GM18873 (cell line): Measurements from ENCODE around the gene RAB31.
"Not testable (repeated sequence)": the region's sequence is repeated elsewhere in the genome, so short reads cannot be mapped to it uniquely, and the experiment has no call there.

Experiments used
- ATAC-seq: cut with Tn5 transposase; IDR thresholded peaks from one replicate; pipeline ENCODE4 v1.9.1; 2021; ENCODE audit warnings: mild to moderate bottlenecking, moderate library complexity, moderate number of reproducible peaks; ENCODE audit not compliant: unreplicated experiment, low FRiP score

The RAB31 gene

DNA sequence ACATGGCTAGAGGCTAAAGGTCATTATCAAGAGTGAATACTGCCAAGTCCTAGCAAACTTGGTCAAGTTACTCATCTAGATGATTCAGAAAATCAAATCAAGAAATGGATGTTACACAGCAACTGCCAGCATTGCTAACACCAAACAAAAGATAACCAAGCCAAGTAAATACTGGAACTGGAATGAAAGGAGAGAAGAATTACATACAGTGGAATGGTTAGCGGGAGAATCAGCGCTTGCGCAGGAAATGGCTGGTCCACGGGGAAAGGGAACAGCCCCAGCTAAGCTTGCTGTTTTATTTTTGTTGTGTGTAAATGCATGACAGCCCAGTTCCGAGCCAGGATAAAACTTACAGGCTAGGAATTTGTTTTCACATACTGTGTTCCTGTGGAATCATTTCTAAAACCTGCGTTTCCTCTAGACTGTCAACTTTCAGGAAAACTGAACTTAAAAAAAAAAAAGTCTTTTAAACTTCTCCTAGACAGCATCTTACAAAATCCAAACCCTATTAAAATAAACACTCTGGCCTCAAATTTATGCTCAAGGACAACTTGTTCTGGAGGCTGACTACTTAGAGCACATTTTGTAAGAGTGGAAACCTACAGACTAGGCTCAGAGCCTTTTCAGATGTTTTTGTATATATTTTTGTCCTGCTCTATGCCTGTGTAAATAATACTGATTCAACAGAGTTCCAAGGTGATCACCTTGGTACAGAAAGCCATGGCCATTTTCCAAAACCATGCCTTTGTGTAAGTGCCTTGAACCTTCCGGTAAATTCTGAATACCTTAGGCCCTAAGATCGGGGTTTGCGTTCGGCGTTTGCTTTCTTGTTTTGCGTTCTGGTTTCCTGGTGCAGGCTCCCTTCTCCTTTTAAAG, 146.9 kb downstream of the RAB31 start:
- no peak for ATAC-seq

DNA sequence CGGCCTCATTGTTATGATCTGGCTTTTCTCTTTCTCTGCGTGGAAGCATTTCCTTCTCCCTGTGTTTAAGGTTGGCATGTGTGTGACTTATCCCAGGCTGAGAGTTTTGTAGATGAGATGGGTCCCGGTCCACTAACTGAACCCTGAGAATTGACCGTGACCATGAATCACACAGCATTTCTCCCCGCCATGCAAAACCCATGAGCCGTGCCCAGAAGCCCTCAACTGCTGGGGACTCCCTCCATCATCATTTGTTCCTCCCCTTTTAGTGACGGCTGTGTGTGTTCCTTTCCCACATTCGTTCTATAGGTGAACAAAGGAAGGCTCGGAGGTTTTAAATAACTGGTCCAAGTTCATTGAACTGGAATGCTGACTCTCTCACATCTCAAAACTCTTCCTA, 147.6 kb downstream of the RAB31 start:
- ATAC-seq: no peak

DNA sequence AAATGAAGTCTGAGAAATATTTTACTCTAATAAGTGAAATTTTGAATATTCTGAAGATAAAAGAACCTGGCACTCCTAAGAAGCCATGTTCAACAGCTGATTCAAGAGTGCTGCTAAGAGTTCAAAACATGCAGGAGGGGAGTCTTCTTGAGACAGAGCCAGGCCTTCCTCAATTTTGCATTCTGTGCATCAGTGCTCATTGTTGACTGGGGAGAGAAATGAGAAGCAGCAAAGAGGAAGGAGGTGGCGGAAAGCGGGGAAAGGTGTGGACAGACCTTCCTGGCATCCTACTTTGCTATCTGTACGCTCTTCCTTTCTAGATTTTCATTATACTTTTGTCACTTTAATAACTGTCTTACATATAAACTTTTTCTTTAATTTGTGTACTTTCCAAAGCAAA, 148.0 kb downstream of the RAB31 start:
- ATAC-seq: no peak

DNA sequence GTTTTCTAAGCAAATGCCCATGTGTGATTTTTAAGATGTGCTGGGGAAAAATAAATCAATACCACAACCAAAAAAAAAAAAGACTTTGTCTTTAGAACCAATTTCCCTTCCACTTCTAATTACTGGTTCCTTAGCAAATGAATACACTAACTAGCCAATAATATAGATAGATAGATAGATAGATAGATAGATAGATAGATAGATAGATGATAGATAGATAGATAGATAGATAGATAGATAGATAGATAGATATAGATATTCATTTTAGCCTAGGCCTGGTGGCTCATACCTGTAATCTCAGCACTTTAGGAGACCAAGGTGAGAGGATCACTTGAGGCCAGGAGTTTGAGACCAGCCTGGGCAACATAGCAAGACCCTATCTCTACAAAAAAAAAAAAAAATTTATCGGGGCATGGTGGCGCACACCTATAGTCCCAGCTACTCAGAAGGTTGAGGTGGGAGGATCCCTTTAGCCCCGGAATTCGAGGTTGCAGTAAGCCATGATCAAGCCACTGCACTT, 149.4 kb downstream of the RAB31 start:
- ATAC-seq: not testable (repeated sequence)

DNA sequence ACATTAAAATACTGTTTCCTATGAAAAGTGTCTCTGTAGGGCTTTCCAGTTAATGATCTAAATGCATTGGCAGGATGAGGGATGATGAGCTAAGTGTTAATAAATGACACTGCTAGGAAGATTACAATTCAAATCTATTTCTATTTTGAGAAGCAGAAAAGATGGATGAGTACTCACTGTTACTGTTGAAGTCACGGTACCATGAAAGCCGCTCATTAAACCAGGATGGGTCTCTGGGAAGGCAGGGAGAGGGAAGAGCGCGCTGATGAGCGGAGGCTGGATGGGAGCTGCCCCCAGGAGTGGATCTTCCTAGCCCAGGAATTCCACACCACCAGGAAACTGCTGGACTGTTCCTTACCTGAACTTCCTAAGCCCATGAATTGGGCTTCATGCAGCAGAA, 150.5 kb downstream of the RAB31 start:
- no peak for ATAC-seq

DNA sequence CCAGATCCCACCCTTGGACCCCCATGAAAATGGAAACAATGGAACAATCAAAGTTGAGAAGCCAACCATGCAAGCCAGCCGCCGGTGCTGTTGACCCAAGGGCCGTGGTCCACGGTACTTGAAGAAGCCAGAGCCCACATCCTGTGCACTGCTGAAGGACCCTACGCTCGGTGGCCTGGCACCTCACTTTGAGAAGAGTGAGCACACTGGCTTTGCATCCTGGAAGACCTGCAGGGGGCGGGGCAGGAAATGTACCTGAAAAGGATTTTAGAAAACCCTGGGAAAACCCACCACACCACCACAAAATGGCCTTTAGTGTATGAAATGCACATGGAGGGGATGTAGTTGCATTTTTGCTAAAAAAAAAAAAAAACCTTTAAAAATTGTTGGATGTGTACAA, 151.1 kb downstream of the RAB31 start:
- no peak for ATAC-seq

DNA sequence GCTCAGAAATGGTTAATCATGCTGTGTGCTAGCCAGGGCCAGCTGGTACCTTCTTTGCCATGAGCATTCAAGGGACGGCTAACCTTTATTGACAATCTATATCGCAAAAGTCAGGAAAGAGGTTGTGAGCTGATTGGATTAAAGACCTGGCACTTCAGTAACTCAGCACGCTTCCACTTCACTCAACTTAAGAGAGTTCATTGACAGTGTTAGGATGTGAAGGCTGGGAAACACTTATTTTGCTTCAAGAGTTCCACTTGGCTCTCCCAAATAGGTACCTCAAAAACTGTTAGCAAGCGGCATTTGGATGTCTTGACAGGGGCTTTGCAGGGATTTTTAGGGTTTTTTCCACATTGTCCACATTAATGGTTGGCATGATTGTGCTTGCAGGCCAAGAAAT, 152.6 kb downstream of the RAB31 start:
- ATAC-seq: no peak

DNA sequence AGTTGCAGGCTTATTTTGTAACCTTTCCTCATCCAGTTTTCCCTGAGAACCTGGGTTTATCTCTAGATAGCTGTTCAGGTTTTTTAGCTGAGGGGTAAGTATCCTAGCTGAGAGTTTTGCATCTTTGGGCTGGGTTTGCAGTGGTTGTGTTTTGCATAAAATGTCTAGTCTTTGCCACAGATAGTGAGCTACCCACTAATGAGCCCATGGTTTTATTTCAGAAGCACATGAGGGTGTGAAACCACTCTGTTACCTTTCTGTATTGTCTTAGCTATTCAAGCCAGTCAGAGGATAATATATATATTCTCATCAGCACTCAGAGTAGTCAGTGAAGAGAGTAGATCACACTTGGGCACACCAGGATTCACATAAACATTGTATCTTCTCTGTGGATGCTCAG, 153.1 kb downstream of the RAB31 start:
- ATAC-seq: peak; percentile 84

DNA sequence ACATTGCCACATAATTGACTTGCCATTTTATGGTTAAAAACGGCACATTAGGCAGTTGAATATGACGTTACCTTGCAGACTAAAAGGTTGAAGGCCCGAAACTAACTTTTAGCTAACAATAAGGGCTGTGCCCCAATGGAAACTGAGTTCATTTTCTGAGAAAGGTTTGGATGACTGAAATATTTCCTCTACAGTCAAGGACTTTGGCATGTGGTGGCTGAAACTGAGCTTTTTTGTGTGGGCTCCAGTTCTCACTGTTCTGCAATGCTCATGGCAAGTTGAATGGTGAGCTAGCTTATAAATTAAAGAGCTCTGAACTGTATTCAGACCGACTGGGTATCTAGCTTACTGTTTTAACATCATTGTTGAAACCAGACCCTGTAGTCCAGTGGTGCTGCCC, 153.8 kb downstream of the RAB31 start:
- ATAC-seq: no peak

DNA sequence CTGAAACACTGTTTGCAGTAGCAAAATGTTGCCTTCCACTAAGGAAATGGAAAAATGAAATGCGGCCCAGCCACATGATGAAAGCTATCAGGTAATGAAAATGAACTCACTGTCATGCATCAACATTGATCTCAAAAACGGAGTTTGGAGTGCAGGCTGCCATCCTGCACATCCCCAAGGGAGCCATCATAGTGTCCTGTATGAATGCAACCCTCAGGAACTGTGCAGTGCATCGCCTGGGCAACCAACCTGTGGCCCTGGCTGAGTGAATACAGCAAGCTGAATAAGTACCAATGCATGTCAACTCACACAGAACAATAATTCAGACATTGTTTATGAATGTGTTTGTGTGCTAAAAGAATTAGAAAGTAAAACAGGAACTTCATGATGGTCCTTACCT, 154.6 kb downstream of the RAB31 start:
- ATAC-seq: no peak

DNA sequence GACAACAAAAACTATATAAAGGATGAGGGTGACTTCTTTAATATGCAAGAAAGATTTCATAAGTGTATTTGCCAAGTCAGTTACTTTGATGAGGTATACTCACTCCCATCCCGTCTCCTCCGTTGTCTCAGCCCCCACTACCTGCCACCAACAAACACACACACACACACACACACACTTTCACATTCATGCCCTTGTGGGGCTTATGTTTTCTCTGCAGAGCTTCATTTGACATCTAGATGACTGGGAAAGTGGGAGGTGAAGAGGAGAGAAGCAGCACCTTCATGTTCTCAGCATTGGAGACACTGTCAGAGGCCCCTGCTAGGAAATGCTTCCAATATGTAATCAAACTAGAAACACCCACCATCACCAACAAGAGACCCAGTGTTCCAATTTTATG, 155.2 kb downstream of the RAB31 start:
- ATAC-seq: no peak

DNA sequence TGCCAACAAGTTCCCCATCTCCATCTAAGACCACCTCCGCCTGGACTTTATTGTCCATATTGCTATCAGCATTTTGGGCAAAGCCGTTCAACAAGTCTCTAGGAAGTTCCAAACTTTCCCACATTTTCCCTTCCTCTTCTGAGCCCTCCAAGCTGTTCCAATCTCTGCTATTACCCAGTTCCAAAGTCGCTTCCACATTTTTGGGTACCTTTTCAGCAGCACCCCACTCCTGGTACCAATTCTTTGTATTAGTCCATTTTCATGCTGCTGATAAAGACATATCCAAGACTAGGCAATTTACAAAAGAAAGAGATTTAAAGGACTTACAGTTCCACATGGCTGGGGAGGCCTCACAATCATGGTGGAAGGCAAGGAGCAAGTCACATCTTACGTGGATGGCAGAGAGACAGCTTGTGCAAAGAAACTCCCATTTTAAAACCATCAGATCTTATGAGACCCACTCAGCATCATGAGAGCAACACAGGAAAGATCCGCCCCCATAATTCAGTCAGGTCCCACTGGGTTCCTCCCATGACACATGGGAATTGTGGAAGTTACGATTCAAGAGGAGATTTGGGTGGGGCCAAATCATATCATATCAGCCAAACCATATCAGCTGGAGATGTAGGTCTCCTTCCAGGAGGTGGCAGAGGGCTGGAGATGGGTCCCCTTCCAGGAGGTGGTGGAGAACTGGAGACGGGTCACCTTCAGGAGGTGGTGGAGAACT, 157.8 kb downstream of the RAB31 start:
- no peak for ATAC-seq

DNA sequence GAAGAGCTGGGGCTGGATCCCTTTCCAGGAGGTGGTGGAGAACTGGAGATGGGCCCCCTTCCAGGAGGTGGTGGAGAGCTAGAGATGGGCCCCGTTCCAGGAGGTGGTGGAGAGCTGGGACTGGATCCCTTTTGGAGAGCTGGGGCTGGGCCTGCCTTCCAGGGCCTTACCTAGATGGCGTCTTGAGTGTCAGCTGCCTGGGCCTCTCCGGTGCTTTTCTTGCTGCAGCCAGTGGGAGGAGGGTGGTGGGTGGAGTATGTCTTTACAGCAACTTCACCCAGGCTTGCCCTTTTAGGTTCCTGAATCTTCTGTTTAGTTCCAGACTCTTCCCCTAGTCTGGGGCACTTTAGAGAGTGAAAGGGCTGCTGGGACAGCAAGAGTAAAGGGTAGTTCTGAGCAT, 158.5 kb downstream of the RAB31 start:
- ATAC-seq: no peak

DNA sequence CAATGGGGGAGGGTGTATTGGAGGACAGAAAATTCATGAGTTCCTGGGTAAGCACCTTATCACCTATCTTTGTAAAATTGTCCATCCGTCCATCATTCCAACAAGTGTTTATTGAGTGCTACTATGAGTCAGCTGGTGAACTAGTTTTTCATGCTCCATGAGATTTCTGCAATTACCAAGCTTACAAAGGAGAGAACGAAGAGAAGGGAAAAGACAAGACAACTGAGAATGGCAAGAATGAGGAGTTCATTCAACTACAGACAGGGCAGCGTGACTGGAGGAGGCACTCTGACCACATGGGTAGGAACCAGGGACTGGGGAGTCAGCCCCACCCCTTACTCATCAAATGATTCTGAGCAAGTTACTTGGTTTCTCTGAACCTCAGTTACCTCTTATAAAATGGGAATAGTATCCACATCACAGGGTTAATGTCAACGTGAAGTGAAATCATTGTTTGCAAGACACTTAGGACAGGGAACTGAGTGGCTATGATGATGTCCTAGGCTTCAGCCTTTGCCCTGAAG, 159.0 kb downstream of the RAB31 start:
- no peak for ATAC-seq

DNA sequence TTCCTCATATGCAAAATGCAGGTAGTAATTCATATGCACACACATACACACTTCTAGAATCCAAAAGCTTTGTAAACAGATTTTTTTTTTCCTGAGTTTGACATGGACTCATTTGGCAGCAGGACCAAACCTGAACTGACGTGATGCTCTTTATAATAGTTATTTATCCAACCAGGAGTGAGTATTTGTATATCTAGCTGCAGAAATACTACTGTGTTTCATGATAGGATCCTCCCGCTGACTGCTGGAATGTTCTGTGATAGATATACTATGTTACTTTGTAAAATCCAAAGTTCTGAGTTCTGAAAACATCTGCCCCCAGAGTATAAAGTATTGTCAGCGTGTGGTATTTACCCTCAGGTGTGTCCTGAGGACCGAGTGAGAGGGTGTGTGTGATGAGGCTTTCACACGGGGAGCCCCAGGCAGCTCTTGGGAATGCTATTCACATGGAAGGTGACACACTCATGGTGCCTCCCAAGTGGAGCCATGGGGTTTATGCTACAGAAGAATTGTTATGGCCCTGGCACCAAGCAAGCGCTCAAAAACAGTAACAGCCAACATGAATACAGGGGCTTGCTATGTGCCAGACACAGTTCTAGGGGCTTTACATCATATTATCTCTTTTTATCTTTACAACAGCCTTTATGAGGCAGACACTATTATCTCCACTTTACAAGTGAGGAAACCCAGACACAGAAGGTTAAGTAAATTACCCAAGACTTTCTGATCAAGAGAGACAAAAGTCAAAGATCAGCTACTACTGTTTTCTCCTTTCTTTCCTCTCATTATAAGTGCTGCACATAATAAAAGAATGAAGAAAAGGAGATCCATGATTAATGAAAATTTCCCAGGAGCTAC, 161.0 kb downstream of the RAB31 start:
- ATAC-seq: no peak

DNA sequence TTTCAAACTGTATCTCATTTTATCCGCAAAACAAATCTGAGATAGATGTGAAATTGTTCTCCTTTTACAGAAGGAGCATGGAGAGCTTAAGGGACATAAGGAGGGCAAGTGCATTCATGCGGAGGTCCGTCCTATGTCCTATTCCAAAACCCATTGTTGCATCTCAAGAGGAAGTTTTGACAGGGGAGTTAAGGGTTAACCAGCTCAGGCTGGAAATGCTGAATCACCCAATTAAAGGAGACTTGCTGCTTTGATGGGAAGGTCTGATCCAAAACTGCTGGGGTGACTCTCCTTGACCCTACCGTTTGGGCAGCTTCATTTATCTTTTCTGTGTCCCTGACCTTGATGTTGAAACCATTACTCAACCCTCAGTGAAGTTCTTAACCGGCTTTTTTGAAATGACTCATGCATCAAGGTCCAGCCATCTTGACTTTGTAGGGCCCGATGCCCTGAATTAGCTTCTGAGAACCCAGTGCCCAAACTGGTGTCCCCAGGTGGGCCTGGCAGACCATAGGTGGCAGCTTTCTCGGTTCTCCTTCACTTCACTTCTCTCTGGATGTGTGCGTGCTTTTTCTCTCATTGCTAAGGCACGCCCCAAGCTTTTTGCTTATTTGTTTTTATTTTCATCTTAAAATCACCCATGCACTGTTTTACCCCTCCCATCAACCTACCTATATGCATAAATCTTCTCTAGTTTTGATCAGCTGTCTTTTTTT, 161.8 kb downstream of the RAB31 start:
- peak; percentile 82 for ATAC-seq

DNA sequence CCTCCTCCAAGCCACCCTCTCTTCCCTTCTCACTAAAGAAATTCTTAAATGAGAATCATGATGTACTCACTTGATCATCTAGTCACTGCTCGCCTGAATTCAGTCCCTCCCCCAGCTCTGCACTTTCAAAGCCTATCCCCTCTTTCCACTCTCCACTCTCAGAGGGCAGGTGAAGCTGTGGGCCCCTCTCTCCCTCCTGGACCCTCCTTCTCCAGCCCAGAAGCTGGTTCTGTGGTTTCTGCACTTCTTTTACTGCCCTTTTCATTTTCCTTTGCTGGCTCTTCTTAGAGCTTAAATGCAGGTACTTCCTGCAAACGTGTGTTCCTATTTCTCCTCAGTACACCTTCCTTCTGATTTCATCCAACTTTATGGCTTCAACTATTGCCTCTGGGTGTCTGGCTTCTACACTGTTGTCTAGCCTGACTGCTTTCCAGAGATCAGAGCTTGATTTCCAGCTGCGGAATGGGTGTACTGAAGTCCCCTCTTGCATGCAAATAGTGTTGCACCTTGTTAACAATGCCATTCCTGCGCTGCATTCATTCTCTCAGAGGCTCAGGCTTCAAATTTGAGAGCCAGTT, 162.4 kb downstream of the RAB31 start:
- no peak for ATAC-seq

DNA sequence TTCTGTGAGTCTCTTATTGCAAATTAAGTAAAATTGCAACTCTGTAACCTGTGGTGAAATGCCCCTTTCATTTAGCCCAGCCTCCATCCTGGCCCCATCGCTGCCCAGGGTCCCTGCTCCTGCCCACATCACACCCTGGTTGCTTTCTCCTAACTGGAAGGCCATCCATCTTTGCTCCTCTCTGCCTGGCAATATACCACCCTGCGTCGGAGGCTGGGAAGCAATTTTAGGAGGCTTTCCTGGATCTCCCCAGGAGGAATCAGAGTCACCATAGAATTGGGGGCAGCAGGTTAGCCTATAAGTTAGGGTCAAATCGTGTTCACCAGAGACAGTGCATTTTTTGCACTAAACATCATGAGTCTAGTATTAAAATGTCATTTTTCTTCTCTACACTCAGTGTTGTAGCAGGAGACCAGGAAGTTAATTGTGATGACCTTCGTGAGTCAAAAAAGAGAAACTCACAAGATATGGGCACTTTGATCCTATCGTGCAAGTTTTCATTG, 163.2 kb downstream of the RAB31 start:
- no peak for ATAC-seq

DNA sequence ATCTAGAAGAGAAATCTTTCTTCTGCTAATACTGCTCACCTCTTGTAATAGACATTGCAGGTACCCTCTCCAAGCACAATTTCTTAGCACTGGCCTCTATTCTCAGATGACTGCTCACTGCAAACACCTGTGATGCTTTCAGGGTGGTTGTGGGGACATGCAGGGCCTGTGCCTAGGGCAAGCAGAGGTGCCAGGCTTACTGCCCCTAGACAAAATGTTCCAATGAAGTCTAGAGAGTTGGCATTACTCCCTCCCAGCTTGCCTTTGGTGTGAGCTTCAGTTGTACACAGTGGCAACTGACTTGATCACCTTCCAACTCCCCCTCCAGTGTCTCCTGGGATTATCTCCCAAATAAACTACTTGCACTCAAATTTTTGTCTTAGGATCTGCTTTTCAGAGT, 164.7 kb downstream of the RAB31 start:
- ATAC-seq: no peak
